Islet precursor cell (in vitro differentiated cells): ENCODE measurements around the gene NF2.

Experiments used
- DNase-seq: peaks from one replicate; pipeline ENCODE4 v3.0.0-alpha.2; 2018

NF2 gene

GRCh38 chr22:29704528-29705285 lies 101.3 kb downstream of the NF2 start:
- DNase-seq = no peak

- no peak for DNase-seq
Observed at GRCh38 chr22:29705651-29706050, 102.2 kb downstream of the NF2 start.

GRCh38 chr22:29706486-29706885 lies 103.1 kb downstream of the NF2 start:
- DNase-seq = peak; percentile 76

GRCh38 chr22:29707010-29707409 lies 103.6 kb downstream of the NF2 start:
- DNase-seq = no peak

- DNase-seq = no peak
Observed at GRCh38 chr22:29707471-29707870, 104.0 kb downstream of the NF2 start.

- DNase-seq = no peak
Observed at GRCh38 chr22:29710193-29710592, 106.8 kb downstream of the NF2 start.

- DNase-seq = no peak
Observed at GRCh38 chr22:29710922-29711593, 107.6 kb downstream of the NF2 start.

GRCh38 chr22:29712119-29712518 lies 108.7 kb downstream of the NF2 start:
- no peak for DNase-seq

GRCh38 chr22:29713156-29713727 lies 109.8 kb downstream of the NF2 start:
- no peak for DNase-seq

- DNase-seq = no peak
Observed at GRCh38 chr22:29715240-29715639, 111.8 kb downstream of the NF2 start.

- no peak for DNase-seq
Observed at GRCh38 chr22:29715705-29716104, 112.3 kb downstream of the NF2 start.

- peak; percentile 93 for DNase-seq
Observed at GRCh38 chr22:29716814-29717545, 113.5 kb downstream of the NF2 start.

GRCh38 chr22:29717789-29718188 lies 114.4 kb downstream of the NF2 start:
- no peak for DNase-seq

- DNase-seq = no peak
Observed at GRCh38 chr22:29718949-29719898, 115.8 kb downstream of the NF2 start.

- DNase-seq = no peak
Observed at GRCh38 chr22:29719899-29720645, 116.6 kb downstream of the NF2 start, which contains the start of gene CABP7. CABP7 (plus strand) TSS chr22:29720003; CDS start chr22:29720425, 422 bp downstream.

GRCh38 chr22:29720811-29721323 lies 117.4 kb downstream of the NF2 start:
- no peak for DNase-seq

- no peak for DNase-seq
Observed at GRCh38 chr22:29722151-29722550, 118.7 kb downstream of the NF2 start.

GRCh38 chr22:29722587-29722986 lies 119.2 kb downstream of the NF2 start:
- DNase-seq = no peak

GRCh38 chr22:29723766-29724165 lies 120.3 kb downstream of the NF2 start:
- DNase-seq = no peak

- no peak for DNase-seq
Observed at GRCh38 chr22:29724843-29725242, 121.4 kb downstream of the NF2 start.

- no peak for DNase-seq
Observed at GRCh38 chr22:29726106-29726505, 122.7 kb downstream of the NF2 start.
